Suprapubic skin (tissue), 4 donors: ENCODE data around the gene TTC27.

ENCODE experiments used
- CTCF ChIP-seq, 2 donors: fragments of 200-600 bp in 1 of 2; fragments of 450-650 bp in 1 of 2; sonication (generic) in 1 of 2; IDR thresholded peaks; one replicate each; pipeline ENCODE4 v1.5.1; 2016 to 2019; ENCODE audit warnings: antibody characterized with exemption in 2 of 2, mild to moderate bottlenecking in 1 of 2, moderate library complexity in 1 of 2
- EP300 ChIP-seq: sonication (generic); formaldehyde crosslinking; IDR thresholded peaks from one replicate; pipeline ENCODE4 v1.6.1; 2017; ENCODE audit warnings: antibody characterized with exemption
- POLR2A ChIP-seq, 2 donors: fragments of 450-650 bp; IDR thresholded peaks; one replicate each; pipeline ENCODE4 v1.6.1; 2017; ENCODE audit warnings: antibody characterized with exemption in 2 of 2, mild to moderate bottlenecking in 2 of 2, moderate library complexity in 2 of 2
- POLR2AphosphoS5 ChIP-seq, 3 donors: sonication (generic); formaldehyde crosslinking; IDR thresholded peaks; one replicate each; pipeline ENCODE4 v1.6.1; 2017; ENCODE audit warnings: antibody characterized with exemption in 3 of 3

- TF ChIP-seq POLR2A (IDR thresholded peaks at IDR 0.05) = no peak
- TF ChIP-seq POLR2AphosphoS5 (IDR thresholded peaks at IDR 0.05) = no peak
- TF ChIP-seq EP300 = no peak
- no peak for TF ChIP-seq CTCF (IDR thresholded peaks at IDR 0.05)
Measured at GRCh38 chr2:32756074-32756727, 128.4 kb downstream of the TTC27 start.
